Spleen (tissue), 11 donors: ENCODE results near the gene SLC6A7. TPM values are rescaled to one million over a fixed set of nuclear protein-coding genes. Genes with fewer than 3 reads are reported as not detected.
"Not testable (repeated sequence)": the region's sequence is repeated elsewhere in the genome, so short reads cannot be mapped to it uniquely, and the experiment has no call there.

Experiments
- DNase-seq: peaks from one replicate; pipeline ENCODE4 v3.0.0-alpha.2; 2020
- H3K27ac ChIP-seq, 8 donors: fragments of 200-600 bp; sonication (generic) in 7 of 8; 1 replicate in 4 of 8; 2 replicates in 4 of 8; pipeline versions ENCODE4 v1.5.0 to v1.8.0; 2016 to 2021; ENCODE audit warnings: inconsistent platforms in 4 of 8, mild to moderate bottlenecking in 4 of 8, moderate library complexity in 1 of 8
- H3K27me3 ChIP-seq, 7 donors: fragments of 200-600 bp; sonication (generic) in 6 of 7; replicated peaks in 1 of 7; 1 replicate in 4 of 7; 2 replicates in 3 of 7; pipeline versions ENCODE4 v1.5.0 to v1.8.0; 2016 to 2021; ENCODE audit warnings: inconsistent platforms in 3 of 7, mild to moderate bottlenecking in 1 of 7
- H3K36me3 ChIP-seq, 6 donors: fragments of 200-600 bp; sonication (generic) in 5 of 6; 1 replicate in 4 of 6; 2 replicates in 2 of 6; pipeline versions ENCODE4 v1.5.0 to v1.8.0; 2016 to 2021; ENCODE audit warnings: inconsistent platforms in 2 of 6
- H3K4me1 ChIP-seq, 6 donors: fragments of 200-600 bp; sonication (generic) in 5 of 6; 1 replicate in 3 of 6; 2 replicates in 3 of 6; pipeline versions ENCODE4 v1.5.0 to v1.8.0; 2016 to 2021; ENCODE audit warnings: inconsistent platforms in 3 of 6
- H3K4me3 ChIP-seq, 8 donors: fragments of 200-600 bp; sonication (generic) in 7 of 8; 1 replicate in 4 of 8; 2 replicates in 4 of 8; pipeline versions ENCODE4 v1.5.0 to v1.8.0; 2016 to 2021; ENCODE audit warnings: inconsistent platforms in 4 of 8, mild to moderate bottlenecking in 4 of 8, moderate library complexity in 2 of 8
- H3K9me3 ChIP-seq, 8 donors: fragments of 200-600 bp; sonication (generic) in 7 of 8; 1 replicate in 4 of 8; 2 replicates in 4 of 8; pipeline versions ENCODE4 v1.5.0 to v1.8.0; 2016 to 2021; ENCODE audit warnings: inconsistent platforms in 4 of 8
- CTCF ChIP-seq, 11 experiments: fragments of 200-600 bp in 7 of 11; fragments of 450-650 bp in 4 of 11; sonication (generic) in 4 of 11; IDR thresholded peaks in 8 of 11; conservative IDR thresholded peaks in 3 of 11; 1 replicate in 7 of 11; 2 replicates in 4 of 11; pipeline versions ENCODE4 v1.4.0 to v1.8.0; 2016 to 2021; ENCODE audit warnings: antibody characterized with exemption in 11 of 11, inconsistent platforms in 4 of 11, mild to moderate bottlenecking in 1 of 11
- POLR2A ChIP-seq, 3 donors: fragments of 450-650 bp; IDR thresholded peaks; one replicate each; pipeline ENCODE4 v1.5.1; 2017; ENCODE audit warnings: antibody characterized with exemption in 3 of 3, mild to moderate bottlenecking in 1 of 3
- POLR2AphosphoS5 ChIP-seq, 3 donors: sonication (generic); formaldehyde crosslinking; IDR thresholded peaks; one replicate each; pipeline ENCODE4 v1.5.1; 2017; ENCODE audit warnings: antibody characterized with exemption in 3 of 3
- WGBS, 5 donors: extraction: QIAGEN DNeasy Blood & Tissue Kit in 3 of 5; methylation state at CpG; one replicate each; pipeline versions ENCODE4 v1.1.5 to v1.1.7; 2013 to 2018; 5-methylcytosine and 5-hydroxymethylcytosine counted together
- intact Hi-C: fragments of 100-400 bp; cut with DNase I; formaldehyde crosslinking; loops from one replicate; pipeline ENCODE4 v1.15.0; 2023; ENCODE audit warnings: low total_unique reads
- polyA plus RNA-seq, 3 donors: library from polyadenylated mRNA; stranded (reverse); fragments of 200-250 nt; gene quantifications; one replicate each; pipeline ENCODE4 v1.2.1, GENCODE V29; 2013
- total RNA-seq, 7 donors: library from RNA; depleted of rRNA in 3 of 7; stranded (reverse); fragments of >200 nt in 3 of 7; fragmentation: NEBNext Ultra II Directional in 4 of 7; extraction: Animal tissue kit (Norgen Biotek cat#: 25700) in 4 of 7; gene quantifications; one replicate each; pipeline versions ENCODE4 v1.1.0 to v1.2.1, GENCODE V29; 2016 to 2021
- donor health status: healthy with polysubstance abuse.
- donor health status: DM: no; HTN: no; CAD: no; lungs with moderate emphysema.
- donor health status: DM: no; HTN: no; CAD: no.
- donor health status: Bipolar disorder and iron deficiency.
- donor health status: healthy.
- donor health status: DM: no; HTN: no; CAD: no.
- donor health status: DM: yes; HTN: yes; CAD: no.

The SLC6A7 gene
- total and polyA plus RNA-seq, 10 donors: 0.03 to 0.10 TPM; not detected in 8

GRCh38 chr5:150227606-150228273 is 37.9 kb downstream of the SLC6A7 start:
- Histone ChIP-seq H3K27ac (no peak overlapping the region), H3K36me3 (no peaks in the 10 kb centered on the region), H3K27me3 (no peaks in the 10 kb centered on the region), H3K9me3 (no peaks in the 10 kb centered on the region), H3K4me1 (no peaks in the 10 kb centered on the region), H3K4me3 (no peak overlapping the region)
- no peak for TF ChIP-seq CTCF (IDR thresholded peaks at IDR 0.05 in 8 of 11, conservative IDR thresholded peaks at IDR 0.05 in 3 of 11)
- no peak for TF ChIP-seq POLR2A (IDR thresholded peaks at IDR 0.05)
- no peak for TF ChIP-seq POLR2AphosphoS5 (IDR thresholded peaks at IDR 0.05)
- WGBS, 5 donors: 69 to 85% (median 77%) methylated on average over 11 of the region's 11 CpGs
- no peak for DNase-seq
- intact Hi-C loops: no loop called here

DNA sequence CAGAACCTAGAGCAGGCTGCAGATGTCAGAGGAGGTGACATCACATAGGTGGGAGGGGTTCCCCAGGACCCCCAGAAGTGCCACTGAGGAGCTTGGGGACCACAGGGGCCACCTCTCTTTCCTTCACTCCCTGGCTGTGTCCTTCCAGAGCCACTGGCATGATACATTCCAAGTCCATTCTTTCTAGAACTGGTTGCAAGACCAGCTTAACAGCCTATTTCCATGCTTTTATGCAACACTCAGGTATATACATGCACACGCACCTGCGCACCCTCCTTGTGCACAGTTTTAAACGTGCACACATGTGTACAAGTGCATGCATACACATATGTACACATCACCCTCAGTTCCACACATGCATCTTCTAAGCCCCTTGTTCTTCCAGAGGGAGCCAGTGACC is 39.7 kb downstream of the SLC6A7 start:
- TF ChIP-seq POLR2AphosphoS5 (IDR thresholded peaks at IDR 0.05) (no peak), POLR2A (IDR thresholded peaks at IDR 0.05) (no peak), CTCF (IDR thresholded peaks at IDR 0.05 in 8 of 11, conservative IDR thresholded peaks at IDR 0.05 in 3 of 11) (no peak)
- Histone ChIP-seq H3K36me3 (no peaks in the 10 kb centered on the region), H3K27ac (no peak overlapping the region), H3K4me1 (peaks cover 0 to 5% (median 4%) of the 10 kb centered on the region in 6 donors), H3K9me3 (no peaks in the 10 kb centered on the region), H3K4me3 (no peak overlapping the region), H3K27me3 (no peaks in the 10 kb centered on the region)
- WGBS, 5 donors: 71 to 90% (median 73%) methylated on average over 3 of the region's 3 CpGs
- DNase-seq: no peak
- intact Hi-C loops: no loop called here

DNA sequence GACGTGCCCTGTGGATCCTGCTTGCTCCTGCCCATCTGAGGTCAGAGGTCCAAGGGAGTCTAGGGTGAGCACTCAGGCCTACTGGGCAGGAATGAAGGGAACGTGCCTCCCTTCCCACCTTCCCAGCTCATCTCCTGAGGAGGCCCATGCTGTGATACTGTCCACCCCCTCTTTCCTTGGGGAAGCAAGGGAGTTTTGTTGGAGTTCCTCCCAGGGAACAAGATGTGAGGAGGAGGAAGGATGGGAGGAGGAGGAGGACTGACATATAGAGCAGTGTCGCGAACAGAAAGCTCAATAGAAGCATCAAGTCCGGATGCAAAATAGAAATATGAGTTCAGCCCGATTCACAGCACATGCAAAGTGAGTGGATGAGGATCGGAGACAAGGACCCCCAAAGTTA is 41.0 kb downstream of the SLC6A7 start:
- 71 to 88% (median 86%) methylated on average over 7 of the region's 7 CpGs for WGBS, 5 donors
- Histone ChIP-seq H3K36me3 (no peaks in the 10 kb centered on the region), H3K27ac (no peak overlapping the region), H3K27me3 (no peaks in the 10 kb centered on the region), H3K9me3 (no peaks in the 10 kb centered on the region), H3K4me1 (peaks cover 0 to 15% (median 10%) of the 10 kb centered on the region in 6 donors), H3K4me3 (no peak overlapping the region)
- no peak for DNase-seq
- TF ChIP-seq POLR2AphosphoS5 (IDR thresholded peaks at IDR 0.05) (no peak), POLR2A (IDR thresholded peaks at IDR 0.05) (no peak)
- intact Hi-C loops: no loop called here

DNA sequence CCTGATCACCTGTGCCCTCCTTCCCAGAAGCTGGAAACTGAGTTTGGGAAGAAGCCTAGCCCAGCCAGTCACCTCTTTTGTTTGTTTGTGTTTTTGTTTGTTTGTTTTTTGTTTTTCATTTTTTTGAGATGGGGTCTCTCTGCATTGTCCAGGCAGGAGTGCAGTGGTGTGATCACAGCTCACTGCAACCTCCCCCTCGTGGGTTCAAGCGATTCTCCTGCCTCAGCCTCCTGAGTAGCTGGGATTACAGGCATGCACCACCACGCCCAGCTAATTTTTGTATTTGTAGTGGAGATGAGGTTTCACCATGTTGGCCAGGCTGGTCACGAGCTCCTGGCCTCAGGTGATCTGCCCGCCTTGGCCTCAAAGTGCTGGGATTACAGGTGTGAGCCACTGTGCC is 43.8 kb downstream of the SLC6A7 start:
- H3K27me3 ChIP-seq, H3K4me3 ChIP-seq, H3K36me3 ChIP-seq, H3K27ac ChIP-seq, DNase-seq, H3K9me3 ChIP-seq, intact Hi-C loops: not testable (repeated sequence)
- H3K4me1 ChIP-seq: peaks cover 0 to 15% (median 10%) of the 10 kb centered on the region in 6 donors
- WGBS, 5 donors: 82 to 96% (median 88%) methylated on average over 3 to 5 of the region's 5 CpGs

GRCh38 chr5:150234576-150235499 is 45.0 kb downstream of the SLC6A7 start:
- no peaks in the 10 kb centered on the region for H3K27me3 ChIP-seq
- no peak overlapping the region for H3K4me3 ChIP-seq
- DNase-seq: no peak
- peak overlapping the region in 5 of 8 donors; percentile 9 to 30 (median 26) for H3K27ac ChIP-seq
- intact Hi-C loops: no loop called here
- no peaks in the 10 kb centered on the region for H3K36me3 ChIP-seq
- TF ChIP-seq POLR2A (IDR thresholded peaks at IDR 0.05): no peak
- TF ChIP-seq POLR2AphosphoS5 (IDR thresholded peaks at IDR 0.05): no peak
- TF ChIP-seq CTCF (IDR thresholded peaks at IDR 0.05 in 8 of 11, conservative IDR thresholded peaks at IDR 0.05 in 3 of 11): no peak
- H3K4me1 ChIP-seq: peaks cover 0 to 15% (median 10%) of the 10 kb centered on the region in 6 donors
- 59 to 68% (median 65%) methylated on average over 3 to 5 of the region's 5 CpGs for WGBS, 5 donors
- no peaks in the 10 kb centered on the region for H3K9me3 ChIP-seq
